HEK293 (cell line): ENCODE measurements around the gene KIRREL3.

ENCODE experiments used
- CTCF ChIA-PET: fragments of 350-600 bp; formaldehyde crosslinking; extraction: SDS; loops from one replicate; lab custom pipeline; 2021; ENCODE audit warnings: antibody characterized with exemption; lab: Yijun Ruan, JAX
- POLR2A ChIA-PET: fragments of 300-600 bp; formaldehyde crosslinking; extraction: SDS; loops from one replicate; lab custom pipeline; 2020; ENCODE audit warnings: antibody characterized with exemption, inconsistent platforms; lab: Yijun Ruan, JAX
- H3K27ac ChIP-seq: fragments of 200-500 bp; sonication (Bioruptor generic); 2 replicates; pipeline ENCODE4 v1.5.1; 2014; ENCODE audit warnings: low read depth, low read length, control low read depth, inconsistent platforms; ENCODE audit errors: extremely low read depth
- H3K36me3 ChIP-seq, 2 experiments: fragments of 200-500 bp in 1 of 2; sonication (Bioruptor generic) in 1 of 2; 1 replicate in 1 of 2; 2 replicates in 1 of 2; pipeline ENCODE4 v1.5.1; 2014 to 2017; ENCODE audit warnings: inconsistent platforms in 2 of 2, low read length in 2 of 2; ENCODE audit not compliant: control insufficient read depth in 2 of 2, insufficient read depth in 1 of 2
- H3K4me1 ChIP-seq: fragments of 200-500 bp; sonication (Bioruptor generic); 2 replicates; pipeline ENCODE4 v1.5.1; 2014; ENCODE audit warnings: mild to moderate bottlenecking, low read length, inconsistent platforms; ENCODE audit not compliant: control insufficient read depth, insufficient read depth
- H3K4me3 ChIP-seq: 2 replicates; pipeline ENCODE4 v1.5.1; 2011; ENCODE audit warnings: low read depth, mild to moderate bottlenecking, control low read depth, low read length, moderate library complexity
- H3K9me3 ChIP-seq: fragments of 200-500 bp; sonication (Bioruptor generic); 2 replicates; pipeline ENCODE4 v1.5.1; 2014; ENCODE audit warnings: low read depth, low read length, inconsistent platforms; ENCODE audit not compliant: control insufficient read depth, insufficient read depth
- ELK4 ChIP-seq: IDR thresholded peaks from 2 replicates; pipeline ENCODE4 v1.6.1; 2011; ENCODE audit warnings: mild to moderate bottlenecking, low read depth, low read length, borderline replicate concordance
- HOXC10 ChIP-seq: sonication (generic); formaldehyde crosslinking; IDR thresholded peaks from 2 replicates; pipeline ENCODE4 v1.8.1; 2023; ENCODE audit warnings: mild to moderate bottlenecking, missing genetic modification reagents
- RBAK ChIP-seq: fragments of 450-650 bp; formaldehyde crosslinking; IDR thresholded peaks from 2 replicates; pipeline ENCODE4 v1.5.1; 2016; ENCODE audit warnings: missing biosample characterization, missing genetic modification characterization
- REST ChIP-seq: fragments of 450-650 bp; formaldehyde crosslinking; IDR thresholded peaks from 2 replicates; pipeline ENCODE4 v1.5.1; 2016; ENCODE audit warnings: missing biosample characterization, missing genetic modification characterization
- SP7 ChIP-seq: fragments of 450-650 bp; formaldehyde crosslinking; IDR thresholded peaks from 2 replicates; pipeline ENCODE4 v1.5.1; 2016; ENCODE audit warnings: missing biosample characterization, missing genetic modification characterization
- ZBTB11 ChIP-seq: fragments of 450-650 bp; formaldehyde crosslinking; conservative IDR thresholded peaks from 2 replicates; pipeline ENCODE4 v1.5.1; 2016; ENCODE audit warnings: low read depth, missing biosample characterization, missing genetic modification characterization
- ZBTB7A ChIP-seq: fragments of 450-650 bp; formaldehyde crosslinking; IDR thresholded peaks from 2 replicates; pipeline ENCODE4 v1.5.1; 2016; ENCODE audit warnings: low read depth, missing biosample characterization, missing genetic modification characterization
- ZNF10 ChIP-seq: fragments of 450-650 bp; formaldehyde crosslinking; IDR thresholded peaks from 2 replicates; pipeline ENCODE4 v1.5.1; 2017; ENCODE audit warnings: missing biosample characterization, missing genetic modification characterization
- ZNF155 ChIP-seq: fragments of 450-650 bp; formaldehyde crosslinking; IDR thresholded peaks from 2 replicates; pipeline ENCODE4 v1.5.1; 2016; ENCODE audit warnings: missing biosample characterization, missing genetic modification characterization
- ZNF302 ChIP-seq: fragments of 450-650 bp; formaldehyde crosslinking; IDR thresholded peaks from 2 replicates; pipeline ENCODE4 v1.5.1; 2016; ENCODE audit warnings: missing biosample characterization, missing genetic modification characterization, low read depth
- ZNF510 ChIP-seq: fragments of 450-650 bp; formaldehyde crosslinking; IDR thresholded peaks from 2 replicates; pipeline ENCODE4 v1.5.1; 2018; ENCODE audit warnings: mild to moderate bottlenecking, missing genetic modification characterization, missing biosample characterization; ENCODE audit not compliant: insufficient replicate concordance
- ZNF677 ChIP-seq: fragments of 450-650 bp; IDR thresholded peaks from 2 replicates; pipeline ENCODE4 v1.5.0; 2018; ENCODE audit warnings: missing biosample characterization, mild to moderate bottlenecking, missing genetic modification characterization, moderate library complexity
- ZXDB ChIP-seq: fragments of 450-650 bp; formaldehyde crosslinking; IDR thresholded peaks from 2 replicates; pipeline ENCODE4 v1.5.1; 2016; ENCODE audit warnings: missing biosample characterization, missing genetic modification characterization
- TF ChIP-seq, protein P1 (sequence below): fragments of 450-650 bp; formaldehyde crosslinking; IDR thresholded peaks from 2 replicates; pipeline ENCODE4 v1.5.1; 2016; ENCODE audit warnings: missing biosample characterization, missing genetic modification characterization

KIRREL3 gene

GRCh38 chr11:127035824-127036223 is 35.3 kb upstream of the KIRREL3 start:
- Histone ChIP-seq H3K4me1 (no peaks in the 10 kb centered on the region), H3K4me3 (no peak overlapping the region), H3K9me3 (no peaks in the 10 kb centered on the region), H3K36me3 (no peaks in the 10 kb centered on the region), H3K27ac (no peak overlapping the region)
- ChIA-PET POLR2A (no interaction called here), CTCF (no interaction called here)
- TF ChIP-seq ZBTB11 (tag by site-specific recombination) (no peak), ZNF302 (no peak)

DNA sequence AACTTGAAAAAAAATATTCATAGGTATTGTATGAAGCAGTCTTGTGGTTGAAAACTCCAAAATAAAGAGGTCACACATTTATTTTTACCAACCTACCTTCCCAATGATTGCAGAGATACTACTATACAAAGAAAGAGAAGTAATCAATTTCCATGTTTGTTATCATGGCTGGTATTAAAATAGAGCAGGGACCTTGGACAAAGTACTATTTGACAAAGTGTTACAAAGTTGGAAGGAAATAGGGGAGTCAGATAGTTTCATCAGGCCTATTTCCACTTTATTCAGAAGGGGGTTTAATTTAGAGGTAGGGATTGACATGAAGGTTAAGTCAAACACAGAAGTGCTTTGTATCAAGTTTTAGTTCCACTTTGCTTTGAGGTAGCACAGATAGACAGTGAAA is 34.4 kb upstream of the KIRREL3 start:
- Histone ChIP-seq H3K27ac (no peak overlapping the region), H3K9me3 (no peaks in the 10 kb centered on the region), H3K4me1 (no peaks in the 10 kb centered on the region), H3K36me3 (no peaks in the 10 kb centered on the region), H3K4me3 (no peak overlapping the region)
- no peak for TF ChIP-seq ELK4
- no peak for TF ChIP-seq RBAK
- TF ChIP-seq SP7 (tag by site-specific recombination) = no peak
- TF ChIP-seq REST (tag by site-specific recombination) = no peak
- no peak for TF ChIP-seq ZNF10 (tag by site-specific recombination)
- TF ChIP-seq HOXC10 (CRISPR knock-in tag) = no peak
- POLR2A ChIA-PET = no interaction called here
- CTCF ChIA-PET = no interaction called here

GRCh38 chr11:127028648-127029047 is 28.1 kb upstream of the KIRREL3 start:
- no peaks in the 10 kb centered on the region for H3K4me1 ChIP-seq
- no peak for TF ChIP-seq ZBTB7A (tag by site-specific recombination)
- TF ChIP-seq ZXDB (tag by site-specific recombination) = no peak
- TF ChIP-seq ZNF510 (tag by site-specific recombination) = no peak
- TF ChIP-seq ZNF155 (tag by site-specific recombination) = no peak
- TF ChIP-seq, protein P1, sequence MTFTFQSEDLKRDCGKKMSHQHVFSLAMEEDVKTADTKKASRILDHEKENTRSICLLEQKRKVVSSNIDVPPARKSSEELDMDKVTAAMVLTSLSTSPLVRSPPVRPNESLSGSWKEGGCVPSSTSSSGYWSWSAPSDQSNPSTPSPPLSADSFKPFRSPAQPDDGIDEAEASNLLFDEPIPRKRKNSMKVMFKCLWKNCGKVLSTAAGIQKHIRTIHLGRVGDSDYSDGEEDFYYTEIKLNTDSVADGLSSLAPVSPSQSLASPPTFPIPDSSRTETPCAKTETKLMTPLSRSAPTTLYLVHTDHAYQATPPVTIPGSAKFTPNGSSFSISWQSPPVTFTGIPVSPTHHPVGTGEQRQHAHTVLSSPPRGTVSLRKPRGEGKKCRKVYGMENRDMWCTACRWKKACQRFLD = no peak
- TF ChIP-seq ZNF677 (tag by site-specific recombination) = no peak
- TF ChIP-seq, all 188 proteins: peak for 0
- CTCF ChIA-PET = no interaction called here
- H3K36me3 ChIP-seq = no peaks in the 10 kb centered on the region
- POLR2A ChIA-PET = no interaction called here
- H3K27ac ChIP-seq = no peak overlapping the region
- no peak overlapping the region for H3K4me3 ChIP-seq
- H3K9me3 ChIP-seq = no peaks in the 10 kb centered on the region
